HFFc6 (cell line): ENCODE measurements around the gene PRICKLE2. TPM values are rescaled to one million over a fixed set of nuclear protein-coding genes. Genes with fewer than 3 reads are reported as not detected.

Experiments used
- DNase-seq: peaks from one replicate; pipeline ENCODE4 v3.0.0-alpha.2; 2018
- H3K27ac Mint-ChIP-seq: 2 replicates; pipeline ENCODE4 v1.8.0; 2020; ENCODE audit warnings: mild to moderate bottlenecking, mixed read lengths
- H3K27me3 Mint-ChIP-seq: 2 replicates; pipeline ENCODE4 v1.8.0; 2021; ENCODE audit warnings: mild to moderate bottlenecking, moderate library complexity, mixed read lengths; ENCODE audit not compliant: insufficient read depth
- H3K36me3 Mint-ChIP-seq: 2 replicates; pipeline ENCODE4 v1.8.0; 2021; ENCODE audit warnings: low read depth, mixed read lengths
- H3K4me1 Mint-ChIP-seq: 2 replicates; pipeline ENCODE4 v1.8.0; 2020; ENCODE audit warnings: low read depth, mixed read lengths
- H3K4me3 Mint-ChIP-seq: 2 replicates; pipeline ENCODE4 v1.8.0; 2020; ENCODE audit warnings: mild to moderate bottlenecking, moderate library complexity, mixed read lengths
- H3K9me3 Mint-ChIP-seq: 2 replicates; pipeline ENCODE4 v1.8.0; 2020; ENCODE audit warnings: mild to moderate bottlenecking, mixed read lengths
- CTCF ChIP-seq: fragments of 200-600 bp; sonication (generic); IDR thresholded peaks from 2 replicates; pipeline ENCODE4 v1.5.0; 2021; ENCODE audit warnings: antibody characterized with exemption, mild to moderate bottlenecking
- total RNA-seq, 6 experiments: library from RNA; stranded (reverse); fragmentation: NEBNext Ultra II Directional; extraction: Animal tissue kit (Norgen Biotek cat#: 25700); gene quantifications; 2 replicates in 1 of 6; 3 replicates in 5 of 6; pipeline ENCODE4 v1.2.3, GENCODE V29; 2021

The PRICKLE2 gene
- total RNA-seq, 6 experiments from 2014 or later: 14.0 to 21.7 (median 18.4) TPM

DNA sequence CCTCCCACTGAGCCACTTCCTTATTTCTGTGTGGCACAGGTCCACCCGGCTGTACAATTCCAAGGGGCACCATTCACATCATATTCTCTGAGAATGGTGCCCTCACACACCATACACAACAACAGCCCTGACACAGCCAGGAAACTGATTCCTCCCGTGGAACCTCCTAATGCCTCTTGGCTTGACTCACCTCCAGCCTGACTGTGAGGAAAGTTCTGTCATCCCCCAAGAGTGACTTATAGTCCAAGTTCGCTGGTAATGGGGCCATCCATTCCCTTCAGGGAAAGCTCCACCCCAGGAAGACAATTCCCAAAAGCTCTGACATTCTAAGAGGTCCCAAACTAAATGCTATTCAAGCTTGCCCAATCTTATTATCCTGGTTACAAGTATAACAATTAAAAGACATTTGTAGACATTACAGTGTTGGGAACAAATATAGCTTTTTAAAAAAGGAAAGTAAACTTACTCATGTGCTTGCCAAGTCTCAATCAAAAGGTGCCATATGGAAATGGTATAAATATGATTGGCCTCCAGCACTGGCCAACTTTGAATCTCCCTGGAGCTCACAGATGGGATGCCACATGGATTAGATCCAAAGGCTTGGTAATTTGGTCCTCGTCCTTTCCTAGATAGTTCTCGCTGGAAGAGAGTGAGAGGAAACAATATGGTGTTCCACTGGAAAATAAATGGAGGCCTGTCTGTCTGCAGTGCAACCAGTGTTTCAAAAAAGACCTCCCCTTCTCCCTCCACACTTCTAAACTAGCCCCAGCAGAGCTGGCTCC lies 145.7 kb downstream of the PRICKLE2 start:
- H3K9me3 Mint-ChIP-seq: peaks cover 5% of the 10 kb centered on the region

DNA sequence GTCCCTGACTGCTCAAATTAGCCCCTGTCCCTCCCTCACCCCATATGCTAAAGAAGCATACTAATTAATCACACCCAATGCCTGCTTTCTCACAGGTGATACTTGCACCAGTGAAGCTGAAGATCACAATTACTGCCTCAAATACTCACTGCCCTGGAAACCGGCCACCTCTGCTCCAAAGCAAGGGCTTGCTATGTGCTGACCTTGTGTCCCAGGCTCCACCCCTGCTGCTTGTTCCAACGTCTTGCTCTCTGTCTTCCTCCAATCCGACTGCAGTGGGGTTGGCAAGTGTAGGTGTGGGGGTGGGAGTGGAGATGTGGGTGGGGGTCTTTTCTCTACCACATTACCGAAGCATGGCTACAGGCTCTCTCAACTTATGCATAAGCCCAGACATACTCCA lies 146.3 kb downstream of the PRICKLE2 start:
- TF ChIP-seq CTCF: no peak
- Mint-ChIP-seq H3K4me3 (no peak overlapping the region), H3K27me3 (no peaks in the 10 kb centered on the region; the same call in 1 of the 2 replicates), H3K9me3 (no peaks in the 10 kb centered on the region), H3K27ac (peak overlapping the region; percentile 15; the same call in 1 of the 2 replicates), H3K36me3 (peaks cover 10% of the 10 kb centered on the region), H3K4me1 (peaks cover 46% of the 10 kb centered on the region)
- DNase-seq: no peak

More for the DNA sequence above, 145.7 kb downstream of the PRICKLE2 start:
- DNase-seq: peak; percentile 16
- no peak overlapping the region for H3K4me3 Mint-ChIP-seq
- H3K27ac Mint-ChIP-seq: peak overlapping the region; percentile 15
- peaks cover 15% of the 10 kb centered on the region for H3K36me3 Mint-ChIP-seq
- peaks cover 47% of the 10 kb centered on the region for H3K4me1 Mint-ChIP-seq
- TF ChIP-seq CTCF: no peak
- H3K27me3 Mint-ChIP-seq: no peaks in the 10 kb centered on the region; the same call in 1 of the 2 replicates

GRCh38 chr3:64074895-64075679 lies 150.2 kb downstream of the PRICKLE2 start:
- Mint-ChIP-seq H3K27me3 (no peaks in the 10 kb centered on the region; the same call in 1 of the 2 replicates), H3K4me1 (peaks cover 39% of the 10 kb centered on the region), H3K9me3 (no peaks in the 10 kb centered on the region), H3K27ac (no peak overlapping the region), H3K4me3 (no peak overlapping the region), H3K36me3 (no peaks in the 10 kb centered on the region)
- no peak for DNase-seq
- TF ChIP-seq CTCF: no peak

- no peak for TF ChIP-seq CTCF
- Mint-ChIP-seq H3K4me3 (no peak overlapping the region), H3K36me3 (no peaks in the 10 kb centered on the region), H3K4me1 (peaks cover 32% of the 10 kb centered on the region), H3K27me3 (no peaks in the 10 kb centered on the region; the same call in 1 of the 2 replicates), H3K9me3 (no peaks in the 10 kb centered on the region), H3K27ac (no peak overlapping the region)
- DNase-seq: no peak
Measured at GRCh38 chr3:64074060-64074459, 151.2 kb downstream of the PRICKLE2 start.

GRCh38 chr3:64073158-64073761 lies 152.0 kb downstream of the PRICKLE2 start:
- TF ChIP-seq CTCF: peak; percentile 13; the same call in 1 of the 2 replicates
- Mint-ChIP-seq H3K4me1 (peaks cover 31% of the 10 kb centered on the region), H3K36me3 (no peaks in the 10 kb centered on the region), H3K27ac (no peak overlapping the region), H3K4me3 (no peak overlapping the region), H3K27me3 (no peaks in the 10 kb centered on the region), H3K9me3 (no peaks in the 10 kb centered on the region)
- no peak for DNase-seq
